Ovary (tissue), 3 donors: ENCODE results near the gene HERPUD1.

Experiments used
- CTCF ChIP-seq, 3 donors: fragments of 450-650 bp in 2 of 3; fragments of 200-600 bp in 1 of 3; IDR thresholded peaks; one replicate each; pipeline versions ENCODE4 v1.5.1 to v1.8.0; 2016 to 2022; ENCODE audit warnings: antibody characterized with exemption in 3 of 3, mild to moderate bottlenecking in 1 of 3
- POLR2A ChIP-seq: fragments of 450-650 bp; IDR thresholded peaks from one replicate; pipeline ENCODE4 v1.6.1; 2017; ENCODE audit warnings: antibody characterized with exemption, mild to moderate bottlenecking, moderate library complexity
- donor health status: DM: no; HTN: no; CAD: no.

DNA sequence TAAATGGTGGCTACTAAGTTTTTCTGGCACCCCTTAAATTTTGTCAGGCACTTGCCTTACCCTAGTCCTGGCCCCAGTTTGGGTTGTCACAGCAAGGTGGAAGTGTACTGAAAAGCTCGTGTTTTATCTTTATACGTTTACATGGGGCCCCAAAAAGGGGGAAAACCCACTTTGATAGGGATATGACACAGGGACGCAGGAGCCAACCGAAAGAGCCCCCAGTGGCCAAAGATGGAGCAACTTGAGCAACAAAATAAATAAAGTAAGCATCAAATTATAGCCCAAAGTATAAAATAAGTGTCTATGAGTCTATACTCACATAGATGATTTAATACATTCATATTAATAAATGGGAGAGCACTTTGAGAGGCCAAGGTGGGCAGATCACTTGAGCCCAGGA, 24.8 kb downstream of the HERPUD1 start:
- TF ChIP-seq CTCF (IDR thresholded peaks at IDR 0.05) (no peak), POLR2A (no peak)
